Left ventricle myocardium inferior (tissue), 1 donor: ENCODE results near the gene SPDYA. TPM values are rescaled to one million over a fixed set of nuclear protein-coding genes. Genes with fewer than 3 reads are reported as not detected.

Source experiments
- DNase-seq: peaks from one replicate; pipeline ENCODE4 v3.0.0-alpha.2; 2020
- H3K27ac ChIP-seq: fragments of 200-600 bp; replicated peaks from 2 replicates; pipeline ENCODE4 v1.8.0; 2021
- H3K27me3 ChIP-seq: fragments of 200-600 bp; 2 replicates; pipeline ENCODE4 v1.8.0; 2021; ENCODE audit warnings: low read depth
- H3K36me3 ChIP-seq: fragments of 200-600 bp; 2 replicates; pipeline ENCODE4 v1.8.0; 2021
- H3K4me1 ChIP-seq: fragments of 200-600 bp; 2 replicates; pipeline ENCODE4 v1.8.0; 2021
- H3K4me3 ChIP-seq: fragments of 200-600 bp; 2 replicates; pipeline ENCODE4 v1.8.0; 2021; ENCODE audit warnings: mild to moderate bottlenecking, moderate library complexity
- H3K9me3 ChIP-seq: fragments of 200-600 bp; replicated peaks from 2 replicates; pipeline ENCODE4 v1.8.0; 2021
- intact Hi-C: fragments of 100-400 bp; cut with micrococcal nuclease; formaldehyde crosslinking; loops from one replicate; pipeline ENCODE4 v1.11.0; 2022
- total RNA-seq: library from RNA; stranded (reverse); fragmentation: NEBNext Ultra II Directional; extraction: Animal tissue kit (Norgen Biotek cat#: 25700); gene quantifications from one replicate; pipeline ENCODE4 v1.2.1, GENCODE V29; 2021
- TF ChIP-seq, protein P1 (sequence below): fragments of 200-600 bp; IDR thresholded peaks from 2 replicates; pipeline ENCODE4 v1.8.0; 2021; ENCODE audit warnings: antibody characterized with exemption, mild to moderate bottlenecking, borderline replicate concordance
- donor health status: DM: no; HTN: yes; CAD: no; lungs with severe emphysema.

The SPDYA gene
- total RNA-seq, 1 donor from 2014 or later = 0.14 TPM

DNA sequence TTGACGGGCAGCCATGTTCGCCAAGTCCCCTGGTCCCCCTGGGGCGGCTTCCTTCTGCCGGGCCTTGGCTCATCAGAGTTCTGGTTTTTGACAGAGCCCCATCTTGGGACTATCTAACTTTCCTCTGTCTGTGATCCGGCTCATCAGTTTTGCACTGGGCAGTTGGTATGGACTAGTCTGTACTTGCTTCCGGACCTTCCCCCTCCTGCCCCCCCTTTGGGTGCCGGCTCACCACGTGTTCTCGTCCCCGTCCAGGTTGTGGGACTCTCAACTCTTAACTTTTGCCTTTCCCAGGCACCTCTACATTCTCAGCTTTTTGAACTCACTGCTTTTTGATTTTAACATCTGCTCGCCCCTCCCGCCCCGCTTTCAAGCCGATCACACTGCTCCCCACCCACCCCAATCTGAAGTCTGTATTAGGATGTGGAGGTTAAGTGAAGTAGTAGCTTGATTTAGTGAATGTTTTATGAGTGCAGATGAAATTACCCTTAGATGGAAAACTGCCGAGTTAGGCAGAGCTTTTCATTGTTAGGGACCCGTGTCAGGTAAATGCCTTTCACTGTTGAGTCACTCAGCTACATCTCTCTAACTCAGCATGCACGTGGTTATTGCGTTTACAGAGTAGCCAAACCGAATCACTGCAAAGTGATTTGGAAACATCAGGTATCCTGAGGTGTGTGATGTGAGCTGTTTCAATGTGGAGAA, 84.7 kb downstream of the SPDYA start:
- Histone ChIP-seq H3K4me1 (peaks cover 44% of the 10 kb centered on the region), H3K27me3 (no peaks in the 10 kb centered on the region), H3K4me3 (peak overlapping the region; percentile 100), H3K9me3 (no peaks in the 10 kb centered on the region), H3K27ac (peak overlapping the region; percentile 81), H3K36me3 (no peaks in the 10 kb centered on the region)
- DNase-seq = peak; percentile 27
- TF ChIP-seq, protein P1, sequence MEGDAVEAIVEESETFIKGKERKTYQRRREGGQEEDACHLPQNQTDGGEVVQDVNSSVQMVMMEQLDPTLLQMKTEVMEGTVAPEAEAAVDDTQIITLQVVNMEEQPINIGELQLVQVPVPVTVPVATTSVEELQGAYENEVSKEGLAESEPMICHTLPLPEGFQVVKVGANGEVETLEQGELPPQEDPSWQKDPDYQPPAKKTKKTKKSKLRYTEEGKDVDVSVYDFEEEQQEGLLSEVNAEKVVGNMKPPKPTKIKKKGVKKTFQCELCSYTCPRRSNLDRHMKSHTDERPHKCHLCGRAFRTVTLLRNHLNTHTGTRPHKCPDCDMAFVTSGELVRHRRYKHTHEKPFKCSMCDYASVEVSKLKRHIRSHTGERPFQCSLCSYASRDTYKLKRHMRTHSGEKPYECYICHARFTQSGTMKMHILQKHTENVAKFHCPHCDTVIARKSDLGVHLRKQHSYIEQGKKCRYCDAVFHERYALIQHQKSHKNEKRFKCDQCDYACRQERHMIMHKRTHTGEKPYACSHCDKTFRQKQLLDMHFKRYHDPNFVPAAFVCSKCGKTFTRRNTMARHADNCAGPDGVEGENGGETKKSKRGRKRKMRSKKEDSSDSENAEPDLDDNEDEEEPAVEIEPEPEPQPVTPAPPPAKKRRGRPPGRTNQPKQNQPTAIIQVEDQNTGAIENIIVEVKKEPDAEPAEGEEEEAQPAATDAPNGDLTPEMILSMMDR = no peak
- intact Hi-C loops = no loop called here

DNA sequence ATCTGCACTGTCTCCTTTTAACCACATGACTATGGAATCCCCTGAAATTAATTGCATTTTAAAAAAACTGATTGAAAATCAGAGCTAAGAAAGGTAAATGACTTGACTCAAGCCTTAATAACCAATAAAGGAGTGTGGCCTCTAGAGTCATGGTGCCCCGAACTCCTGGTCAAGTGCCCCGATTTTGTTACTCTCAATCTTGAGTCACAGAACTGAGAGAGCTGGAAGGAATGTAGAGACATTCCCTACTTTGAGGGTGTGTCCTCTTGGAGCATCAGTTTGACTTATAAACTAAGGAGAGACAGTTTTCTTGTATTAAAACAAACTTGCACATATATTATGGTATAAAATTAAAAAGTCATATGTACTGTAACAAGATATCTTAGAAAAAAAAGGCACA, 86.3 kb downstream of the SPDYA start:
- peaks cover 47% of the 10 kb centered on the region for H3K4me1 ChIP-seq
- H3K9me3 ChIP-seq = no peaks in the 10 kb centered on the region
- no peak overlapping the region for H3K4me3 ChIP-seq
- no peak for DNase-seq
- TF ChIP-seq, protein P1 = no peak
- H3K27me3 ChIP-seq = no peaks in the 10 kb centered on the region
- intact Hi-C loops = no loop called here
- H3K27ac ChIP-seq = no peak overlapping the region
- peaks cover under 1% of the 10 kb centered on the region for H3K36me3 ChIP-seq

DNA sequence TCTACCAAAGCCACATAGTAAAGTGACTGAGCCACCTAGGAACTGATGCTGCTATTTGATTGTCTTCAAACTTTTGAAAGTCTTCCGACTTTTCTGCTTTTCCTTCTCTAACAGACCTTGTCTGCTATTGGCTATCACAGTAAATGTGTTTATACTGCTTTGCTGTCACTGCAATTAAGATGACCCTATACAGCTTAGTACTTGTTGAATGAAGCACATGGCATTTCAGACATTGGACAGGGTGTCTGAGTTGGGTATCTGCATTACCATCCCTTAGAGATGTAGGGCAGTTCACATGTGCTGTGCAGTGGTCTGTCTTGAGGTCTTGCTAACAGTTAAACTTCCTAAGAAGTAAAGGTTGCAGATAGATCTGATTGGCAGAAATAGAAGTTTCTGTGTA, 87.4 kb downstream of the SPDYA start:
- Histone ChIP-seq H3K4me1 (peaks cover 47% of the 10 kb centered on the region), H3K4me3 (no peak overlapping the region), H3K27me3 (no peaks in the 10 kb centered on the region), H3K9me3 (no peaks in the 10 kb centered on the region), H3K36me3 (peaks cover 10% of the 10 kb centered on the region), H3K27ac (no peak overlapping the region)
- TF ChIP-seq, protein P1 = no peak
- no peak for DNase-seq
- intact Hi-C loops = no loop called here

Other genes starting within 250 kb of the SPDYA start
- gene PPP1CB, start 59.0 kb upstream of the SPDYA start, total RNA-seq = 461 TPM
- gene TRMT61B, start 59.5 kb downstream of the SPDYA start, total RNA-seq = 21.9 TPM
- 21.0 TPM for gene WDR43, start 83.8 kb downstream of the SPDYA start, total RNA-seq
- gene TOGARAM2, start 170.5 kb downstream of the SPDYA start, total RNA-seq = 51.9 TPM